Measurements from ENCODE around the gene DNASE1L1. TPM values are rescaled to one million over a fixed set of nuclear protein-coding genes. Genes with fewer than 3 reads are reported as not detected.

The DNASE1L1 gene
- total RNA-seq (24.6 TPM in 2 replicates), polyA plus RNA-seq (30.4 and 49.2 TPM in 2 replicates), polyA minus RNA-seq (35.7 and 40.0 TPM in 2 replicates)
- total RNA-seq (2013) = 22.0 TPM

DNA sequence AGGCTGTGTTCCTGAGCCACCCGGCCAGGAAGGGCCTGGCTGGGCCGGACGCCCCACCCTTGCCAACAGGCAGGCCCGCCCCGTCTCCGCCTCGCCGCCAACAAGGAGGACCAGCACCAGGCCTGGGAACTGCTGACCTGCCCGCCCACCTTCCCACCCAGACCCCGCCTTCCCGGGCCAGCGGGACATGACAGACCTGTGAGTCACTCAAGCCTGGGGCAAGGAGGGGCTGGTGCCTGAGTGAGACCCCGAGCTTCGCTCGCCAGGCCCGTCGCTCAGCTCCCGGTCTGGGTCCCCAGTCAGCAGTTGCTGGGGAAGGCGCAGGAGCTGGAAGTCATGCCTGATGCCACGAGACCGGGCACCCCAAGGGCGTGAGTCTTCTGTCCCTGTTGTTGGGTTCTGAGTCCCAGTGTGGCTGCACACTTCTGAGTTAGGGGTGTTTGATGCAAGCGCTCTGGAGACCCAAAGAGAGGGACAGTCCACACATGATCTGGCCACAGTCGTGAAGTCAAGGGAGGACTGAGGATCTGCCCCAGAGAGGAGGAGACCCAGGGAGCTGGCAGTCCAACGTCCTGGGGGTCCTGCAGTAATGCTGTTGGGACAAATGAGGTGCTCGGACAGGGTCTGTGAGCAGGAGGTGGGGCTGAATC is at the start of gene DNASE1L1:
Gene DNASE1L1 (minus strand): TSS at position 33 of the 650 bp plus-strand sequence. CDS start 3,686 bp downstream, outside the sequence.
- peak within 1 kb of the TSS; percentile 88 for H3K27ac Mint-ChIP-seq
- Histone ChIP-seq H3K4me1 (ENCODE audit: control insufficient read depth in 2 of 2, insufficient read depth in 2 of 2, low read length in 2 of 2) (peaks cover 8 to 38% of the 10 kb centered on the region in 2 donors), H3K9me3 (ENCODE audit: control extremely low read depth in 1 of 3, control insufficient read depth in 2 of 3, insufficient read depth in 1 of 3, low read length in 2 of 3) (no peaks in the 10 kb centered on the region), H3K4me2 (replicated peaks; ENCODE audit: low read depth, low read length, poor library complexity, severe bottlenecking) (peak within 1 kb of the TSS; percentile 77), H2AFZ (ENCODE audit: insufficient read depth, low read depth, low read length, poor library complexity, severe bottlenecking) (peak within 1 kb of the TSS; percentile 60), H3K4me3 (ENCODE audit: control extremely low read depth in 1 of 5, extremely low read depth in 1 of 5, insufficient read depth in 1 of 5, low read depth in 2 of 5, low read length in 4 of 5) (peak within 1 kb of the TSS; percentile 28 to 45 (median 36)), H3K79me2 (ENCODE audit: control insufficient read depth, insufficient read depth, low read length) (no peaks in the 10 kb centered on the region), H3K36me3 (replicated peaks in 1 of 2; ENCODE audit: control extremely low read depth in 1 of 2, control insufficient read depth in 1 of 2, extremely low read depth in 1 of 2, insufficient read depth in 2 of 2, low read length in 1 of 2) (no peaks in the 10 kb centered on the region), H3K27ac (ENCODE audit: low read length in 2 of 2) (peak within 1 kb of the TSS; percentile 69), H3K27me3 (replicated peaks in 1 of 4; ENCODE audit: control extremely low read depth in 1 of 4, control insufficient read depth in 3 of 4, insufficient read depth in 4 of 4, low read length in 3 of 4) (no peaks in the 10 kb centered on the region), H4K20me1 (ENCODE audit: control insufficient read depth, insufficient read depth, low read length, poor library complexity, severe bottlenecking) (no peaks in the 10 kb centered on the region), H3K9ac (ENCODE audit: low read length) (peak within 1 kb of the TSS; percentile 37)
- H3K4me1 Mint-ChIP-seq = peaks cover 31% of the 10 kb centered on the region
- DNase-seq = peak; percentile 37
- no peaks in the 10 kb centered on the region for H3K27me3 Mint-ChIP-seq
- WGBS (ENCODE audit: insufficient coverage) = 23% methylated on average over 13 of the region's 26 CpGs
- TF ChIP-seq EZH2 (IDR thresholded peaks at IDR 0.05; ENCODE audit: borderline replicate concordance, insufficient read depth, low read depth, low read length, poor library complexity, severe bottlenecking) = no peak
- no peak for TF ChIP-seq CTCF (IDR thresholded peaks at IDR 0.05)
- intact Hi-C loops (cut with micrococcal nuclease) = no loop called here
- H3K4me3 Mint-ChIP-seq = peak within 1 kb of the TSS; percentile 79
- ChIA-PET CTCF (interaction anchor here (0.6 to 2.4 kb wide), 4 partner anchors 10 to 605 kb away, joined by 3 to 7 read pairs (median 3); partner anchors contain the start of genes HCFC1 and RPL10), POLR2A (interaction anchor here (0.6 to 4.5 kb wide), 4 partner anchors 11 to 138 kb away, joined by 3 to 31 read pairs (median 3); partner anchors contain the start of genes IKBKG and RPL10)
- peak; percentile 22 for ATAC-seq (ENCODE audit: low read depth)
- no peaks in the 10 kb centered on the region for H3K9me3 Mint-ChIP-seq (ENCODE audit: insufficient read depth)

Measured in B cell (primary cell).